GM21723 (cell line): ENCODE results near the gene SPRR4.

Experiments used
- ATAC-seq: cut with Tn5 transposase; IDR thresholded peaks from one replicate; pipeline ENCODE4 v1.9.1; 2021; ENCODE audit warnings: mild to moderate bottlenecking, moderate library complexity; ENCODE audit not compliant: unreplicated experiment

The SPRR4 gene

DNA sequence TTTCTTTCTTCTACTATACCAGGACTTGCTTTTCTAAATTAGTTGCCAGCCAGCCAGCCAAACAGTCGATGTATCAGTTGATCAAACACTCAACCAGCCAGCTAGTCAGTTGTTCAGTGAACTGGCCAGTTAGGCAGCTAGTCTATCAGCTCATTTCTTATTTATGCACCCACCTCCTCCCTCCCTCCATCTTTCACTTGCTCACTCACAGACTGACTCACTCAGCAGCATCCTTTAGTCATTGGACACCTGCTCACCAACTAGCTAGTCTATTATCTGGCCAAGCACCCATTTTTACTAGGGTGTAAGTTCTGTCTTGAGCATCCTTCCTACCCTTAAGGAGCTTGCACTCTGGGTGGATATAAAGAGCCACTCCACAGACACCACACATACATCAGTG, 5.9 kb upstream of the SPRR4 start:
- no peak for ATAC-seq

- no peak for ATAC-seq
Observed at GRCh38 chr1:152965853-152966252, 4.6 kb upstream of the SPRR4 start.

DNA sequence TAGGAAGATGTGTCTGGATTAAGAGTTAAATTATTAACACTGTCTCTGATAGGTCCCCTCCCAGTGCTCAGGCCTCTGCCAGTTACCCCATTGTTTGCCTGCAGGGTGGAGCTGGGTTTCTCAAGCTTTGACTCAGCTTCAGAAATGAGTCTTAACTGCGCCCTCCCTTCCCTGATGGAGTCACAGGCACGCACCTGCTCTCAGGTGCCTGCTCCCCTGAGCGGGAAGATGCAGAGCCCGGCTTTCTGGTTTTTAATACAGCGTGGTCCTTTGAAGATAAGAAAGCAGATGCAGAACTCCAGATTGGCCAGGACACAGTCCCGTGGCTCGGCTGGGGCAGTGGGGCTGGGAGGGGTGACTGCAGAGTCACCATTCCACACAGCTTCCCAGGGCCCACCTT, 3.2 kb upstream of the SPRR4 start:
- no peak for ATAC-seq

- peak; percentile 91 for ATAC-seq
Observed at GRCh38 chr1:152968248-152968647, 2.2 kb upstream of the SPRR4 start.

- no peak for ATAC-seq
Observed at GRCh38 chr1:152969036-152969435, 1.4 kb upstream of the SPRR4 start.

DNA sequence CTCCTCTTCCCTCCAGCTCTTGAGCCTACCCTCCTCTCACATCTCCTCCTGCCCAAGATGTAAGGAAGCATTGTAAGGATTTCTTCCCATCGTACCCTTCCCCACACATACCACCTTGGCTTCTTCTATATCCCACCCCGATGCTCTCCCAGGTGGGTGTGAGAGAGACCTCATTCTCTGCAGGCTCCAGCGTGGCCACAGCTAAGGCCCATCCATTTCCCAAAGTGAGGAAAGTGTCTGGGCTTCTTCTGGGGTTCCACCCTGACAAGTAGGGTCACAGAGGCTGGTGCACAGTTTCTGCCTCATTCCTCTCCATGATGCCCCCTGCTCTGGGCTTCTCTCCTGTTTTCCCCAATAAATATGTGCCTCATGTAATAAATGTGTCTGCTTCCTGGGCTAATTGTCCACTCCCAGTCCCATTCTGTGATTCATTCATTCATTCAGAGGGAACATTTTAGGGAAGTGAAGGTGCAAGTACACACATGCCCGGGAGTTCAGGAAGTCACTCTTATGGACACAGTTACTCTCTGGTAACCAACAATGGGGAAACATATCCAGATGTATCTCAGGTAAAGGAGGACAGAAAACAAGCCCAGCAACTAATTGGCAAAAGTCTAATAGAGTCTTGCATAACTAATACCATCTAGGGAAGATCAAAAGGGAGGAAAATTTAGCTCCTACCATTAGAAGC, 1.9 kb downstream of the SPRR4 start:
- ATAC-seq = no peak

- ATAC-seq = no peak
Observed at GRCh38 chr1:152976688-152977087, 6.2 kb downstream of the SPRR4 start.

DNA sequence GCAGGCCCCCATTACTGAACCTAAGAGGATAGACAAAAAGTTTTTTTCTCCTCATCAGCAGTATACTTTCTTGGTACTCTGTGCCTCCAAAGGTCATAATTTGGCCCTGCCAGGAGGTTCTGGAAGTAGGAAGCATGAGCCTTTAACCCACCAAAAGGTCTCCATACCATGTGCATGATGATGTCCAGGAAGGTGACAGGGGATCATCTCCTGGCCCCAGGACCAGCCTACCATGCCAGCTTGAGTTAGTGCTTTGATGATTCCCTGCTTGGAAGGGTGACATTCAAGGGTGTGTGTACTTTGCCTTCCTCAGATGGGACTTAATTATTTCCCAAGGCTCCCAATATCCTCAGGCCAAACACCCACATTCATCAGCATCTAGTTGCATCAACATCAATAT, 7.2 kb downstream of the SPRR4 start:
- no peak for ATAC-seq

DNA sequence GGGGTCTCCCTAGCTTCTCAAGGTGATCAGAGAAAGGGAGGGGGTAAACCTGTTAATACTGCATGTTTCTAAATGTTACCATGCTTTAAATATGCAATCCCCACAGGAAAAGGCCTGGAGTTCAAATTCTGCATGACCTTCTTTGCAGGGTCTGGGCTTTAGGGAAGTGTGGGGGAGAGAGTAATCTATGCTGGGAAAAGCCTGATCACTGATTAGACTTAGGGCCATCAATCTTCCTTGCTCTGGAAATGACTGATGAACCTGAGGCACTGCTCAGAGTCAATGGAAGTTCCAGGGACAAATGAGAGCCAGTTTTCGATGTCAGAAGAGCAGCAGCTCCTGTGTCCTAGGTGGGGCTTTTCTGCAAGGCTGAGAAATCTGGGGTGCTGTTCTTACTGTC, 10.2 kb downstream of the SPRR4 start:
- ATAC-seq = no peak

GRCh38 chr1:152981146-152981871, 10.9 kb downstream of the SPRR4 start:
- ATAC-seq = no peak

- ATAC-seq = no peak
Observed at GRCh38 chr1:152982076-152982475, 11.6 kb downstream of the SPRR4 start.

GRCh38 chr1:152983234-152983633, 12.8 kb downstream of the SPRR4 start:
- ATAC-seq = no peak

DNA sequence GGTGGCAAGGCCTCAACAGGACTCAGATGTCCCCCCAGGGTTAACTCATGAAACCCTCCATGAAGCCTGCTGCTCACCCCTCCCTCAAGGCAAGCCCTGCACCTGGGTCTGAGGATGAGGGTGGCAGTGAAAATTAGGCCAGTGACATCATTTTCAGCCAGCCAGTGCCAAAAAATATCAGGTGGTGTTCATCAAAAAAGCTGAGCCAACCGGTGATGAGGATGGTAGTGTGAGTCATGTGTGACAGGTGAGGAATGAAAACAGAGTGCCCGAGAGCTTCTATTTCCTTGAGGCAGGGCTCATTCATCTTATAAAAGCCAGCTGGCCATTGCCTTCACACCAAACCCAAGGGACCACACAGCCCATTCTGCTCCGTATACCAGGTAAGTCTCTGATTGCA, 13.3 kb downstream of the SPRR4 start, which contains the start of gene SPRR1A:
SPRR1A (plus strand) TSS at position 339 of the 400 bp plus-strand sequence. CDS start 1,150 bp downstream, outside the sequence.
- no peak for ATAC-seq

GRCh38 chr1:152986578-152986977, 16.1 kb downstream of the SPRR4 start:
- ATAC-seq = no peak

GRCh38 chr1:152993186-152993585, 22.7 kb downstream of the SPRR4 start:
- no peak for ATAC-seq

GRCh38 chr1:152995842-152996241, 25.4 kb downstream of the SPRR4 start:
- ATAC-seq = no peak

DNA sequence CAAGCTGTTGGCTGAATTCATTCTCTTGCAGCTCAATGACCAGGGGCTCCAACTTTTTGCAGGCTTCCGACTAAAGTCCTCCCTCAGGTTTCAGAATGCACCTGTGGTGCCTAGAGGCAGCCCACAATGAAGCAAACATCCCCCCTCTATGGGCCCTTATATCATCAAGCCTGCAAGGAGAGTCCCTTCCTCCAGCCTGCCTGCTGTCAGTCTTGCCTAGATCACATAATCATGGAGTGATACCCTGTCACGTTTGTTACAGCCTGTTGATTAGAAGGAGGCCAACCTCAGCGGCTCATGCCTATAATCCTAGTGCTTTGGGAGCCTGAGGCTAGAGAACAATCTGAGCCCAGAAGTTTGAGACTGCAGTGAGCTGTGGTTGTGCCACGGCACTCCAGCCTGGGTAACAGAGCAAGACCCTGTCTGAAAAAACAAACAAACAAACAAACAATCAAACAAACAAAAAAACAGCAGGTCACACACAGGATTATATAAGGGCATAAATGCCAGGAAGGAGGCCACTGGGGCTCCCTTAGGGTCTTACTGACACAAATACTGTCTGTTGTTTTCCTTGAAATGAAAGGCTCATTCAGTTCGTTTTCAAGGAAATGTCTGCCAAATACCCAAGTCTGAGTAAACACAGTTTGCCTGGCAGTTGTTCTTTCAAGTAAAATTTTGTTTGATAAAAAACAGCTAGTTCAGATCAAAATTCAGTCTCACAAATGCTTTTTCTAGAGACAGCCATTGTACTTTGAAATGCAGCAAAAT, 26.4 kb downstream of the SPRR4 start:
- no peak for ATAC-seq

DNA sequence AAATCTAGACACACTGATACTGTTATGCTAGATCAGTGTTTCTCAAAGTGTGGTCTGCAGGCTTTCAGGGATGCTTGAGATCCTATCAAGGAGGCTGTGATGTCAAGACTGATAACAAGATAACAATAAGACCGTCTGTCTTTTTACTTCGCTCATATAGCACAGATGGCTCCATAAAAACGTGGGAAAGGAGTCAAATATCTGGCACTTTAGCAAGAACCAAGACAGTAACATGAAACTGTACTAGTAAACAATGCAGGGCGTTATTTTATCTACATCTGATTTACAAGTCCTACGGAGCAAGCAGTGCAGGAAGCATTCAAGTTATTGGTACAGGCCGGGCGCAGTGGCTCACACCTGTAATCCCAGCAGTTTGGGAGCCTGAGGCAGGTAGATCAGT, 27.5 kb downstream of the SPRR4 start:
- no peak for ATAC-seq

DNA sequence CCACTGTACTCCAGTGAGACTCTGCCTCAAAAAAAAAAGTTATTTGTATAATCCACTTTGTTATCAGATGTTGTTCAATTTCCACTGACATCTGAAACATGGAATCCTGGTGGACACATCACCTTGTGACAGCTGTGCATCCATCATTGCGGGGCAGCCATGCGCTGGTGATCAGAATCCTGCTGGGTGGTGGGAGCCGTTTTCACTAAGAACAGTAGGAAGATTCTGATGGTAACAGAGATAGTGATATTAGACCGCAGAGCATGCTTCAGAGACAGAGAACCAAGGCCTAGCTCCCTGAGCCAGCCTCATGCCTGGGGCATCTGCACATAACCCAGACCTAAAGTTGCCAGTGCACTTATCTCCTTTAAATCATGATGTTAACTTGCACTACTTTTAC, 28.0 kb downstream of the SPRR4 start:
- no peak for ATAC-seq

DNA sequence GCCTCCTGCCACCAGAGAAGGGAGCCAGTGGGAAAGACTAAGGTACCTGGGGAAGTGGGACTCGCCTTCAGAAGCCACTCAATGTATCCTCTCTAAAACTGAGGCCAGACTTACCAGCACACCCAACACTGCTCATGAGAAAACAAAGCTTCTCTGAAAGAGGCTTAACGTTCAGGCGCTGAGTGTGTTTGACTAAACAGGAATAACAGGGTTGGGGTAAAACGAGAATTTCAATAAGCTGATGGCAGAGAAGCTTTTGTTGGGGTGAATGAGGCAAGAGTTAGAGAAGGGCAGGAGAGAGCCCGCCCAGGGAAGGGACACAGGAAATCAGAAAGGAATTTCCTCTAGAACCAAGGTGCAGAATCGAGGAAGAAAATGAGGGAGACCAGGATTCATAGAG, 29.4 kb downstream of the SPRR4 start:
- no peak for ATAC-seq

- no peak for ATAC-seq
Observed at GRCh38 chr1:153000294-153000693, 29.8 kb downstream of the SPRR4 start.

DNA sequence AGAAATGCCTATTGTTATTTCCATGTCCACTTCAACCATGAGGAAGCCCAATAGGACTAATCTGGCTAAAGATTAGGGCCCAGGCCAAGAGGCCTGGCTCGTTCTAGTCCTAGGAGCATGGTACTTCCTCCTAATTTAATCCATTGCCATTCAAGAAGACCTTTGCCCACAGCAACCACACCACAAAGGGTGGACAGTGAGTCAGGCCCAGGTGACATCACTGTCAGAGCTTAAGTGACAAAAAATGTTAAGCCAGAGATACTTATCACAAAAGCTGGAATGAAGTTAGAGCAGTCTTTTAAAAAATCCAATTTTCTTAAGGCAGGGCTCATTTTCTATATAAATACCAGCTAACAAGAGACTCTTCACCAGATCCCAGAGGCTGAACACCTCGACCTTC, 30.9 kb downstream of the SPRR4 start, which contains the start of gene SPRR3:
SPRR3 (plus strand) TSS at position 368 of the 400 bp plus-strand sequence. CDS start 1,272 bp downstream, outside the sequence.
- no peak for ATAC-seq
